HG03103 (cell line): ENCODE data around the gene GGT6.

Experiments used
- ATAC-seq: cut with Tn5 transposase; IDR thresholded peaks from one replicate; pipeline ENCODE4 v1.9.1; 2021; ENCODE audit warnings: low read depth; ENCODE audit not compliant: unreplicated experiment

Gene GGT6

GRCh38 chr17:4530799-4531730 lies 29.3 kb downstream of the GGT6 start:
- ATAC-seq: no peak

GRCh38 chr17:4529533-4530152 lies 30.7 kb downstream of the GGT6 start:
- ATAC-seq: no peak

GRCh38 chr17:4527566-4528125 lies 32.7 kb downstream of the GGT6 start:
- no peak for ATAC-seq

- ATAC-seq: no peak
Measured at GRCh38 chr17:4527134-4527533, 33.2 kb downstream of the GGT6 start.

GRCh38 chr17:4525691-4526397 lies 34.5 kb downstream of the GGT6 start:
- ATAC-seq: no peak

- no peak for ATAC-seq
Measured at GRCh38 chr17:4523946-4524345, 36.4 kb downstream of the GGT6 start.

- no peak for ATAC-seq
Measured at GRCh38 chr17:4522661-4523060, 37.7 kb downstream of the GGT6 start.

- ATAC-seq: no peak
Measured at GRCh38 chr17:4520894-4521600, 39.3 kb downstream of the GGT6 start.

- no peak for ATAC-seq
Measured at GRCh38 chr17:4520060-4520893, 40.1 kb downstream of the GGT6 start.

- ATAC-seq: no peak
Measured at GRCh38 chr17:4519361-4519788, 41.0 kb downstream of the GGT6 start.

GRCh38 chr17:4518901-4519300 lies 41.5 kb downstream of the GGT6 start:
- no peak for ATAC-seq

GRCh38 chr17:4516735-4517134 lies 43.6 kb downstream of the GGT6 start:
- no peak for ATAC-seq

- no peak for ATAC-seq
Measured at GRCh38 chr17:4515501-4515900, 44.9 kb downstream of the GGT6 start.

- no peak for ATAC-seq
Measured at GRCh38 chr17:4514779-4515178, 45.6 kb downstream of the GGT6 start.

- no peak for ATAC-seq
Measured at GRCh38 chr17:4514206-4514605, 46.2 kb downstream of the GGT6 start.

- no peak for ATAC-seq
Measured at GRCh38 chr17:4513113-4514032, 47.0 kb downstream of the GGT6 start.

GRCh38 chr17:4512156-4513112 lies 47.9 kb downstream of the GGT6 start:
- no peak for ATAC-seq
